Activated T-cell treated with anti-CD3 and anti-CD28 coated beads for 24 hours (primary cell): ENCODE measurements around the gene CENPK.
"Not testable (repeated sequence)": the region's sequence is repeated elsewhere in the genome, so short reads cannot be mapped to it uniquely, and the experiment has no call there.

ENCODE experiments used
- DNase-seq: peaks from one replicate; pipeline ENCODE4 v3.0.0-alpha.2; 2020; ENCODE audit warnings: low read depth

CENPK gene

GRCh38 chr5:65508978-65509377 lies 54.0 kb downstream of the CENPK start:
- DNase-seq = no peak

DNA sequence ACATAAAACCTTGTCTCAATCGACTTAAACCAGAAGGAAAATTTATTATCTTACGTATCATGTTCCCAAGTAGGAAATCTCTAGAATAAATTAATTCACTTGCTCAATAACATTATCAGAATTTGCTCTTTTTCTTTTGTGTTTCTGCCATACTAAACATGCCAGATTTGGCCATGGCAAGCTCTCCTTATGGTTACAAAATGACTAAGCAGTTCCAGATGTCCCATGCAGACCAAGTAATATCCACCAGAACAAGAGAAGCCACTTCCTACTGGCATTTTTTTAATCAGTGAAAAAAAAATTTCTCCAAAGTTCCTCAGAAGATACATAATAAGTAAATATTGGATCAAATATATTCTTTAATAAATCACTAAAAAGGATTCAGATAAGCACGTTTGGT lies 56.0 kb downstream of the CENPK start:
- DNase-seq = no peak

GRCh38 chr5:65489119-65489518 lies 73.8 kb downstream of the CENPK start:
- no peak for DNase-seq

DNA sequence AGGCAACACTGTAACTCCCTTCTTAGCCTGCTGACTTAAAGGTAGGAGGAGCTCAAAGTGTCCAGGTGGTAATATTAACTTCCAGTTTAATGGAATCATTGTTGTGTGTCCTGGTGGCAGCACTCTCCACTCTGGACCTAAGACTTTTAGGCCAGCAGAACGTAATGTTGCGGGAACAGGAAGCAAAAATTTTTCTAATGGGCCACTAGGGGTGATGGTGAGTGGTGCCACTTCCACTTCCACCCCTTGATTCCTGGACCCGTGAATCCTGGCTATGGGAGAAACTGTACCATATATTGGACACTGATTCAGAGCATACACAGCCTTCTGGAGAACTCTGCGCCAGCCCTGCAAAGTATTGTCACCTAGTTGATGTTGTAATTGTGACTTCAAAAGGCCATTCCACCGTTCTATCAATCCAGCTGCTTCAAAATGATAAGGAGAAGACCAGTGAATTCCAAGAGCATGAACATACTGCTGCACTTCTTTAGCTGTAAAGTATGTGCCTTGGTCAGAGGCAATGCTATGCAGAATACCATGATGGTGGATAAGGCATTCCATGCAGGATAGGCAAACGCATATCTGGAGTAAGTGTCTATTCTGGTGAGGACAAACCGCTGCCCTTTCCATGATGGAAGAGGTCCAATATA lies 74.8 kb downstream of the CENPK start:
- not testable (repeated sequence) for DNase-seq

GRCh38 chr5:65486803-65487202 lies 76.2 kb downstream of the CENPK start:
- DNase-seq = not testable (repeated sequence)

DNA sequence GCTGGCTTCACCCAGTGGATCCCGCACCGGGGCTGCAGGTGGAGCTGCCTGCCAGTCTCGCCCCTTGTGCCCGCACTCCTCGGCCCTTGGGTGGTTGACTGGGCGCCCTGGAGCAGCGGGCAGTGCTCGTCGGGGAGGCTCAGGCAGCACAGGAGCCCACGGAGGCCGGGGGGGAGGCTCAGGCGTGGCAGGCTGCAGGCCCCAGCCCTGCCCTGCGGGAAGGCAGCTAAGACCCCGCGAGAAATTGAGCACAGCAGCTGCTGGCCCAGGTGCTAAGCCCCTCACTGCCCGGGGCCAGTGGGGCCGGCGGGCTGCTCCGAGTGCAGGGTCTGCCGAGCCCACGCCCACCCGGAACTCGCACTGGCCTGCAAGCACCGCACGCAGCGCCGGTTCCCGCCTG lies 77.6 kb downstream of the CENPK start:
- no peak for DNase-seq

DNA sequence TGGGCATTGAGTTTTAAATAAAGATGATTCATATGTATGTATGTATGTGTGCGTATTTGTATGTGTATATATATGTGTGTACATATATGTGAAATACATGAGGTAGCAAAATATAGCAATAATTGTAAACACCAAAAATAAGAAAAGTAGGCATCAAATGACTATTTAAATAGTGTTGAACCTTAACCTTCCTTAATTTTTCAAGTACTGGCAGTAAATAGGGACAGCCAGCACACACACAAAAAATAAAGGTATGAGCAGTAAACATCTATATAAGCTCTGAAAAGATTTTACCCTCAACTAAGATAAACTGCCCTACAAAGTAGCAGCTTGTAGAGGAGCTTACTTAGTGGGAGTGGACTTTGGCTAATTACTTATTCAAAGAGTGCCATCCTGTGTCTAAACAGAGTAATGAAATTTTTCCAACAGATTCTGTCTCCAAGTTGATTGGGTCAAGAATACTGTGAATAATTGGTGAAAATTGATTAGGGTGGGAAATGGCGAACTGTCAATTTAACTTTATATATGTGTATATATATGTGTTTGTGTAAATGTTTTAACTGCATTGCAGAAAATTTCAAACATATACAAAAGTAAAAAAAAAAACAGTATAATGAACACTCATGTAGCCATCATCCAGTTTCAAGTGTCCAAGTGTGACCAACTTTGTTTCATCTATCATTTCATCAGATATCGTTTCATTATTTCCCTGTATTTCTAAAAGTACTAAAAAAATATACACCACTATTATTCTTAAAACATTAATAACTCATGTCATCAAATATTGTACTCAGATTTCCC lies 79.2 kb downstream of the CENPK start:
- no peak for DNase-seq

GRCh38 chr5:65482736-65483545 lies 80.0 kb downstream of the CENPK start:
- no peak for DNase-seq

- DNase-seq = no peak
These were observed 80.7 kb downstream of the CENPK start for GRCh38 chr5:65482296-65482735.

DNA sequence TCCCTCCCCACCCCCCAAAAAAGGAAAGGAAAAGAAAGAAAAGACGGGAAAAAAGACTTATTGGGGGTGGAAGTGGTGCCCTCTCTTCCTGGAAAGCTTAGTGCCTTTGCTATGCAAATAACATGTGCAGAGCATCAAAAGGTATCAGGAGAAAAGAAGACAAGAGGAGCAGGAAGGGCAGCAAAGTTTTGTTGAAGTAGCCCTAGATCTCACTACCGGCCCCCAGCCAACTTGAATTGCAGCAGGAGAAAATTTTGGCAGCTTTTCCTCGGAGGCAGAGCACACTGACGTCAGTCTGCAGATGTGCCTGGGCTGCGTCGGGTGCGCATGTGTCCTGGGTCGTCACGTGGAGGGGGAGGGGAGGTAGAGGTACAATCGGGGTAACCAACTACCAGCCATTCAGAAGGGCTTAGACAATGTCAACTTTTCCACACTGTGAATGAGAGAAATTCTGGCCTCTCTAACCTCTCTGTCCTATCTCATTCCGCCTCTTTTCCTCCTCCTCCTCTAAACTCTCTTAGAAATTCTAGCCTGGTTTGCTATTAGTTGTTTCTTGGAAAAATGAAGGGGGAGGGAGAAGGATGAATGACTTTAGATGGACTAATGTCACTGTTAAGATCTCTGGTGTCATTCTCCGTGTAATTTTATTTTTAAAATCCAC lies 81.2 kb downstream of the CENPK start, which contains the start of gene ADAMTS6:
Gene ADAMTS6 (minus strand): TSS at position 286 of the 661 bp plus-strand sequence. CDS start 8,247 bp downstream, outside the sequence.
- DNase-seq = peak; percentile 71

DNA sequence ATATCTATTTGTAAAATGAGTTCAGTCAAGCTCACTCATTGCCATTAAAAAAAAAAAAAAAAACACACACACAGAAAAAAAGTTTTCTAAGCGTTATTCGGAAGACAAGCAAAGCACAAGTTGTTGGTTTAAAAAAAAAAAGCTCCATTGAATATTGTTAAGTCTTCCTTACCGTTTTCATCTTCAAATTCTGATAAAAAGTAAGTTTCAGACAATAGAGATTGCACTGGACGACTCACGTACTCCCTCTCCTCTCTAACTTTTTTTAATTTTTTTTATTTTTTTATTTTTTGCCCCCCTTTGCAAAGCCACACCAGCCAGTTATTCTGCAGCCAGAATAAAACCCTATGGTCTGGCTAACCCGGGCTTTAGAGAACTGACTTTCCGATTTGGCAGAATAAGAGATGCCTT lies 81.8 kb downstream of the CENPK start:
- no peak for DNase-seq

DNA sequence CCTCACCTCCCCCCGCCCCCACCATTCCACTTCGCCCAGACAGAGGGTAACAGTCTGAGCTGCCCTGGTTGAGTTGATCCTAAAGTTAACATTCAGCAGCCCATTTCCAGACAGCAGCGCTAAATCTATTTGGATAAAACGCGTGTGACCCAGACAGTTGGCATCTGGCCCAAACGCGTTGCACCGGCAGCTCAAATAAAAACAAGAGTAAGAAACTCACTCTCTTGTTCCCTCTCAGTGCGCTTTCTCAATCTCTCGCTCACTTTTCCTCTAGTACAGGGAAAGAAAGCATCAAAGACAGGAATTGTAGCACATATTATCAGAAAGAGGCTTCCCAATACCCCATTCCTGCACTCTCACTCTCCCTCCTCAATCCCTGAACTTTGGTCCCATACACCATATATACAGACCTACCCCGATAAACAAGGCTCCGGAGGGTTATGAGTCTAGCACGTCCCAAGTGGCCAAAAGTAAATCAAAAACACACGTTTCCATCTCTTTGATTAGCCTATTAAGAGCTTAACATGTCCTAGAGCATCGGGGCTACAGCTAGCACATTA lies 82.6 kb downstream of the CENPK start:
- peak; percentile 4 for DNase-seq

DNA sequence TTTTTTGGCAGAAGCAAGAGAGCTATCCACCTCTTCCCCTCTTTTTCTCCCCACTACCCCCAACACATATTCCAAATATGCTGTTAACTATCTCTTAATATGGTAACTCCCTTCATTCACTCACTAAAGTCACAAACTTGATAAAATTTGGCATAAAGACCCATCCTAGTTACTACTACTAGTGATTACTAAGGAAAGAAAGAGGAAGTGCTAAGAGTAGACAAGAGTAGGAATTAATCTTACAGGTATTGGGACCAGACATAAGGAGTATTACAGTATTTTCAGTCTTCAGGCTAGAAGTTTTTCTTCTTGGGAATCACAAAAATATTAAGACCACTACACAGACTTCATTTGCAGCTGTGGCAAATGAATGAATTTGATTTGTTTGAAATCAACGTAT lies 83.4 kb downstream of the CENPK start:
- no peak for DNase-seq

- no peak for DNase-seq
These were observed 84.6 kb downstream of the CENPK start for GRCh38 chr5:65478336-65478735.

- DNase-seq = no peak
These were observed 87.1 kb downstream of the CENPK start for GRCh38 chr5:65475895-65476294.

- no peak for DNase-seq
These were observed 87.6 kb downstream of the CENPK start for GRCh38 chr5:65475336-65475735.

DNA sequence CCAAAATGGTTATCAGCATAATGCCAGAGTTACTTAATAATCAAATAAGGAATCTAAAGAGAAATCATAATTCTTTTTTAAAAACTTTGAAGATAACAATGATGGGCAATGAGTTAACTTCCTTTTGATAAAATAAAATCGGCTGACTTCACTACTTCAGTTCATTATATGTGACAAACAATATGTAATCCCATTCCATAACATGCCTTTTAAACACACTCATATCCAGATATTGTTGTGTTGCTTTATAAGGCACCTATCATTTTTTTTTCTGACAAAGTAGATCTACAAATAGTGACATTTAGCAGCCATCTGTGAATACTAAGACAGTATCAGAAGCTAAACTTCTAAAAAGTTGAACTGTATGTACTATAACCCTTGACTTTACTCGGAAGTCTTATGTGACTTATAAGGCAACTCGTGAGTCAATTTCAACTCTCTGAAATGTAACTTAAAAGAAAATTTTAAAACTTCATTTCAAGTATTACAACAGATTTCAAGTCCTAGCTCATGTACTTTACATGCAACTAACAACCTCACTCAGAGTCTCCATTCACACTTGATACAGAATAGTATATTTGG lies 88.7 kb downstream of the CENPK start:
- no peak for DNase-seq

- no peak for DNase-seq
These were observed 94.3 kb downstream of the CENPK start for GRCh38 chr5:65468633-65469032.
